Measurements from ENCODE around the gene PPP4R4. TPM values are rescaled to one million over a fixed set of nuclear protein-coding genes. Genes with fewer than 3 reads are reported as not detected.
A peak's percentile ranks its signal among the peaks of the same experiment; 100 is the strongest.

Gene PPP4R4
- total RNA-seq, 1 experiment from 2014 or later = 0.88 TPM

GRCh38 chr14:94225460-94226378 is 51.6 kb downstream of the PPP4R4 start:
- DNase-seq (ENCODE audit: low spot score) = no peak
- TF ChIP-seq CTCF (conservative IDR thresholded peaks at IDR 0.05; ENCODE audit: low read depth, low read length) (no peak), EZH2 (IDR thresholded peaks at IDR 0.05; ENCODE audit: borderline replicate concordance, low read depth, low read length, poor library complexity, severe bottlenecking) (no peak)
- H3K27me3 ChIP-seq (replicated peaks; ENCODE audit: insufficient read depth, low read depth, low read length, poor library complexity) = no peaks in the 10 kb centered on the region
- CTCF ChIA-PET = no interaction called here
- no peak overlapping the region for H3K4me3 ChIP-seq (ENCODE audit: low read depth, low read length, poor library complexity, severe bottlenecking)
- peaks cover 9% of the 10 kb centered on the region for H3K4me1 ChIP-seq (ENCODE audit: insufficient read depth, low read length, poor library complexity, severe bottlenecking)
- H3K9me3 ChIP-seq (ENCODE audit: low read depth, low read length, poor library complexity, severe bottlenecking) = peaks cover 13% of the 10 kb centered on the region
- H3K36me3 ChIP-seq (ENCODE audit: insufficient read depth, low read length, poor library complexity, severe bottlenecking) = no peaks in the 10 kb centered on the region
- H3K27ac ChIP-seq (ENCODE audit: low read depth, low read length, poor library complexity, severe bottlenecking) = no peak overlapping the region
- intact Hi-C loops (cut with micrococcal nuclease; ENCODE audit: unreplicated experiment) = no loop called here
- POLR2A ChIA-PET (ENCODE audit: low non-redundant PET) = no interaction called here
- no TSS peak for BruUV-seq (replicated peaks)

GRCh38 chr14:94227029-94227428 is 52.9 kb downstream of the PPP4R4 start:
- BruUV-seq (replicated peaks) = no TSS peak
- H3K27ac ChIP-seq (ENCODE audit: low read depth, low read length, poor library complexity, severe bottlenecking) = no peak overlapping the region
- DNase-seq (ENCODE audit: low spot score) = peak; percentile 15
- H3K9me3 ChIP-seq (ENCODE audit: low read depth, low read length, poor library complexity, severe bottlenecking) = peaks cover 4% of the 10 kb centered on the region
- H3K36me3 ChIP-seq (ENCODE audit: insufficient read depth, low read length, poor library complexity, severe bottlenecking) = no peaks in the 10 kb centered on the region
- CTCF ChIA-PET = no interaction called here
- intact Hi-C loops (cut with micrococcal nuclease; ENCODE audit: unreplicated experiment) = no loop called here
- no peak for TF ChIP-seq EZH2 (IDR thresholded peaks at IDR 0.05; ENCODE audit: borderline replicate concordance, low read depth, low read length, poor library complexity, severe bottlenecking)
- peaks cover 9% of the 10 kb centered on the region for H3K4me1 ChIP-seq (ENCODE audit: insufficient read depth, low read length, poor library complexity, severe bottlenecking)
- POLR2A ChIA-PET (ENCODE audit: low non-redundant PET) = no interaction called here
- H3K27me3 ChIP-seq (replicated peaks; ENCODE audit: insufficient read depth, low read depth, low read length, poor library complexity) = no peaks in the 10 kb centered on the region
- H3K4me3 ChIP-seq (ENCODE audit: low read depth, low read length, poor library complexity, severe bottlenecking) = no peak overlapping the region

- Histone ChIP-seq H3K4me3 (ENCODE audit: low read depth, low read length, poor library complexity, severe bottlenecking) (no peak overlapping the region), H3K27me3 (replicated peaks; ENCODE audit: insufficient read depth, low read depth, low read length, poor library complexity) (no peaks in the 10 kb centered on the region), H3K9me3 (ENCODE audit: low read depth, low read length, poor library complexity, severe bottlenecking) (no peaks in the 10 kb centered on the region), H3K36me3 (ENCODE audit: insufficient read depth, low read length, poor library complexity, severe bottlenecking) (no peaks in the 10 kb centered on the region), H3K27ac (ENCODE audit: low read depth, low read length, poor library complexity, severe bottlenecking) (no peak overlapping the region), H3K4me1 (ENCODE audit: insufficient read depth, low read length, poor library complexity, severe bottlenecking) (no peaks in the 10 kb centered on the region)
- ChIA-PET POLR2A (ENCODE audit: low non-redundant PET) (no interaction called here), CTCF (no interaction called here)
- TF ChIP-seq CTCF (conservative IDR thresholded peaks at IDR 0.05; ENCODE audit: low read depth, low read length) (no peak), EZH2 (IDR thresholded peaks at IDR 0.05; ENCODE audit: borderline replicate concordance, low read depth, low read length, poor library complexity, severe bottlenecking) (no peak)
- BruUV-seq (replicated peaks) = no TSS peak
- intact Hi-C loops (cut with micrococcal nuclease; ENCODE audit: unreplicated experiment) = no loop called here
- no peak for DNase-seq (ENCODE audit: low spot score)
These were observed 62.9 kb downstream of the PPP4R4 start for GRCh38 chr14:94237046-94237445.
